HepG2 (cell line): ENCODE results near the gene HTRA2. TPM values are rescaled to one million over a fixed set of nuclear protein-coding genes. Genes with fewer than 3 reads are reported as not detected.
A peak's percentile ranks its signal among the peaks of the same experiment; 100 is the strongest.

Experiments used
- CBX2 ChIP-seq, 2 experiments: fragments of 200-600 bp in 1 of 2; sonication (generic); formaldehyde crosslinking in 1 of 2; IDR thresholded peaks; 2 replicates each; pipeline versions ENCODE4 v1.7.0 to v1.8.1; 2018 to 2022; ENCODE audit warnings: low read depth in 2 of 2, low read length in 1 of 2, mild to moderate bottlenecking in 1 of 2, missing genetic modification reagents in 1 of 2
- CHCHD3 ChIP-seq: sonication (generic); formaldehyde crosslinking; IDR thresholded peaks from 2 replicates; pipeline ENCODE4 v1.8.0; 2022; ENCODE audit warnings: mild to moderate bottlenecking, missing genetic modification reagents, moderate library complexity
- DR1 ChIP-seq: sonication (generic); formaldehyde crosslinking; IDR thresholded peaks from 2 replicates; pipeline ENCODE4 v1.8.0; 2021; ENCODE audit warnings: mild to moderate bottlenecking, missing genetic modification reagents, inconsistent platforms
- E2F1 ChIP-seq: sonication (generic); formaldehyde crosslinking; IDR thresholded peaks from 2 replicates; pipeline ENCODE4 v1.5.0; 2020; ENCODE audit warnings: missing genetic modification reagents
- GFI1 ChIP-seq: sonication (generic); formaldehyde crosslinking; IDR thresholded peaks from 2 replicates; pipeline ENCODE4 v1.5.0; 2020; ENCODE audit warnings: missing genetic modification reagents, mild to moderate bottlenecking, borderline replicate concordance
- HNRNPL ChIP-seq: fragments of 200-400 bp; formaldehyde crosslinking; IDR thresholded peaks from 2 replicates; pipeline ENCODE4 v1.6.1; 2017; ENCODE audit warnings: mild to moderate bottlenecking, low read depth, low read length
- POLR2AphosphoS5 ChIP-seq: IDR thresholded peaks from 2 replicates; pipeline ENCODE4 v1.6.1; 2012; ENCODE audit warnings: low read depth, low read length
- POLR2G ChIP-seq: fragments of 200-400 bp; formaldehyde crosslinking; IDR thresholded peaks from 2 replicates; pipeline ENCODE4 v1.6.1; 2018; ENCODE audit warnings: mild to moderate bottlenecking, low read depth, low read length, moderate library complexity
- SKIL ChIP-seq: sonication (generic); formaldehyde crosslinking; IDR thresholded peaks from 2 replicates; pipeline ENCODE4 v1.8.0; 2022; ENCODE audit warnings: missing genetic modification reagents, mild to moderate bottlenecking, moderate library complexity, borderline replicate concordance
- SMAD1 ChIP-seq: sonication (generic); formaldehyde crosslinking; IDR thresholded peaks from 2 replicates; pipeline ENCODE4 v1.4.0; 2020; ENCODE audit warnings: missing genetic modification reagents, low read depth, mild to moderate bottlenecking, borderline replicate concordance
- SMARCE1 ChIP-seq: fragments of 450-650 bp; IDR thresholded peaks from 2 replicates; pipeline ENCODE4 v1.6.1; 2017; ENCODE audit warnings: borderline replicate concordance
- SOX13 ChIP-seq, 3 experiments: fragments of 450-650 bp in 1 of 3; sonication (generic) in 1 of 3; formaldehyde crosslinking in 1 of 3; IDR thresholded peaks in 2 of 3; conservative IDR thresholded peaks in 1 of 3; 2 replicates each; pipeline versions ENCODE4 v1.5.0 to v1.6.1; 2016 to 2020; ENCODE audit warnings: antibody characterized with exemption in 1 of 3, mild to moderate bottlenecking in 1 of 3, missing compliant biosample characterization in 1 of 3, missing genetic modification reagents in 1 of 3, moderate library complexity in 1 of 3
- SRY ChIP-seq: sonication (generic); formaldehyde crosslinking; IDR thresholded peaks from 2 replicates; pipeline ENCODE4 v1.8.0; 2022; ENCODE audit warnings: mild to moderate bottlenecking, missing genetic modification reagents
- ZFX ChIP-seq: sonication (generic); formaldehyde crosslinking; IDR thresholded peaks from 2 replicates; pipeline ENCODE4 v1.4.0; 2020; ENCODE audit warnings: mild to moderate bottlenecking, low read depth, missing genetic modification reagents, moderate library complexity
- ZNF441 ChIP-seq: sonication (generic); formaldehyde crosslinking; IDR thresholded peaks from 2 replicates; pipeline ENCODE4 v1.7.0; 2021; ENCODE audit warnings: missing genetic modification reagents, borderline replicate concordance
- ZNF557 ChIP-seq: sonication (generic); formaldehyde crosslinking; IDR thresholded peaks from 2 replicates; pipeline ENCODE4 v1.4.0; 2020; ENCODE audit warnings: missing genetic modification reagents
- ZNF574 ChIP-seq: sonication (generic); formaldehyde crosslinking; IDR thresholded peaks from 2 replicates; pipeline ENCODE4 v1.4.0; 2020; ENCODE audit warnings: missing genetic modification reagents
- ZNF615 ChIP-seq: sonication (generic); formaldehyde crosslinking; IDR thresholded peaks from 2 replicates; pipeline ENCODE4 v1.5.0; 2020; ENCODE audit warnings: mild to moderate bottlenecking, missing genetic modification reagents, borderline replicate concordance
- polyA plus RNA-seq, 8 experiments: library from polyadenylated mRNA; depleted of rRNA in 3 of 8; stranded (reverse) in 7 of 8; unstranded in 1 of 8; fragments of >200 nt; fragmentation: Illumina TruSeq in 4 of 8; extraction: Trizol in 4 of 8; gene quantifications; 2 replicates each; pipeline versions ENCODE4 v1.2.1 to v1.2.3, GENCODE V29; 2011 to 2016; ENCODE audit warnings: low read depth in 4 of 8, missing spikeins in 1 of 8, mixed read lengths in 1 of 8; ENCODE audit not compliant: insufficient read depth in 1 of 8
- total RNA-seq, 5 experiments: library from RNA; depleted of rRNA; stranded (reverse); fragments of >200 nt; fragmentation: Illumina TruSeq; extraction: Trizol; gene quantifications; 2 replicates each; pipeline ENCODE4 v1.2.3, GENCODE V29; 2016; ENCODE audit warnings: low read depth in 1 of 5

The HTRA2 gene
- total and polyA plus RNA-seq, 2 of the 13 experiments (the other 11 are each of a cell fraction or from before 2014, with no cell fraction given), result 47.7 to 50.3 TPM

- peak; percentile 13 for TF ChIP-seq ZNF574 (CRISPR knock-in tag)
- TF ChIP-seq POLR2G, result peak; percentile 32; the same call in 1 of the 2 replicates
- TF ChIP-seq ZFX (CRISPR knock-in tag), result 0 out of 2 replicates have a peak, but pooled peaks have one; percentile 18
- TF ChIP-seq CHCHD3 (CRISPR knock-in tag), result peak; percentile 8; the same call in 1 of the 2 replicates
- TF ChIP-seq SMAD1 (CRISPR knock-in tag), result no peak
- TF ChIP-seq CBX2 (IDR thresholded peaks at IDR 0.05; ENCODE audit: low read depth, low read length), result no peak
- TF ChIP-seq CBX2 (CRISPR knock-in tag; IDR thresholded peaks at IDR 0.05; ENCODE audit: low read depth), result no peak
- TF ChIP-seq GFI1, result no peak
- TF ChIP-seq ZNF615, result 0 out of 2 replicates have a peak, but pooled peaks have one; percentile 8
- peak; percentile 47; the same call in 1 of the 2 replicates for TF ChIP-seq SRY (CRISPR knock-in tag)
- 0 out of 2 replicates have a peak, but pooled peaks have one; percentile 2 for TF ChIP-seq SKIL (CRISPR knock-in tag)
- no peak for TF ChIP-seq SOX13 (IDR thresholded peaks at IDR 0.05)
- TF ChIP-seq SOX13 (CRISPR knock-in tag; conservative IDR thresholded peaks at IDR 0.05 in 1 of 2, IDR thresholded peaks at IDR 0.05 in 1 of 2), result 0 out of 4 replicates have a peak, but pooled peaks of 1 of the 2 experiments have one; percentile 33
- 0 out of 2 replicates have a peak, but pooled peaks have one; percentile 27 for TF ChIP-seq ZNF441 (CRISPR knock-in tag)
- TF ChIP-seq HNRNPL, result 0 out of 2 replicates have a peak, but pooled peaks have one; percentile 39
- no peak for TF ChIP-seq SMARCE1
- TF ChIP-seq E2F1 (CRISPR knock-in tag), result 0 out of 2 replicates have a peak, but pooled peaks have one; percentile 7
- peak; percentile 35; the same call in 1 of the 2 replicates for TF ChIP-seq POLR2AphosphoS5
- 0 out of 2 replicates have a peak, but pooled peaks have one; percentile 2 for TF ChIP-seq ZNF557 (CRISPR knock-in tag)
- peak; percentile 18; the same call in 1 of the 2 replicates for TF ChIP-seq DR1 (CRISPR knock-in tag)
These were observed 25.9 kb upstream of the HTRA2 start (continued) for GRCh38 chr2:74503506-74504475.
